GM19043 (cell line): Measurements from ENCODE around the gene MREG.
A peak's percentile ranks its signal among the peaks of the same experiment; 100 is the strongest.
"Not testable (repeated sequence)": the region's sequence is repeated elsewhere in the genome, so short reads cannot be mapped to it uniquely, and the experiment has no call there.

Experiments used
- ATAC-seq: cut with Tn5 transposase; IDR thresholded peaks from one replicate; pipeline ENCODE4 v1.9.1; 2021; ENCODE audit warnings: low read depth; ENCODE audit not compliant: unreplicated experiment

MREG gene

GRCh38 chr2:215928086-215928485, 85.3 kb downstream of the MREG start:
- no peak for ATAC-seq

DNA sequence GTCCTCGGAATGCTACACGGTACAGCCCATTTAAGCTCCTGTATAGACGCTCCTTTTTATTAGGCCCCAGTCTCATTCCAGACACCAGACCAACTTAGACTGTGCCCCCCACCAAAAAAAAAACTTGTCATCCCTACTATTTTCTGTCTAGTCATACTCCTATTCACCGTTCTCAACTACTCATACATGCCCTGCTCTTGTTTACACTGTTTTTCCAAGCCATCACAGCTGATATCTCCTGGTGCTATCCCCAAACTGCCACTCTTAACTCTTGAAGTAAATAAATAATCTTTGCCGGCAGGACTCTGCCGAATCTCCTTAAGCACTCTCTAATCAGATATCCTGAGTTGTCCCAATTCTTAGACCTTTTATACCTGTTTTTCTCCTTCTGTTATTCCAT, 86.4 kb downstream of the MREG start:
- not testable (repeated sequence) for ATAC-seq

- ATAC-seq: no peak
These were observed 91.5 kb downstream of the MREG start for GRCh38 chr2:215921895-215922294.

DNA sequence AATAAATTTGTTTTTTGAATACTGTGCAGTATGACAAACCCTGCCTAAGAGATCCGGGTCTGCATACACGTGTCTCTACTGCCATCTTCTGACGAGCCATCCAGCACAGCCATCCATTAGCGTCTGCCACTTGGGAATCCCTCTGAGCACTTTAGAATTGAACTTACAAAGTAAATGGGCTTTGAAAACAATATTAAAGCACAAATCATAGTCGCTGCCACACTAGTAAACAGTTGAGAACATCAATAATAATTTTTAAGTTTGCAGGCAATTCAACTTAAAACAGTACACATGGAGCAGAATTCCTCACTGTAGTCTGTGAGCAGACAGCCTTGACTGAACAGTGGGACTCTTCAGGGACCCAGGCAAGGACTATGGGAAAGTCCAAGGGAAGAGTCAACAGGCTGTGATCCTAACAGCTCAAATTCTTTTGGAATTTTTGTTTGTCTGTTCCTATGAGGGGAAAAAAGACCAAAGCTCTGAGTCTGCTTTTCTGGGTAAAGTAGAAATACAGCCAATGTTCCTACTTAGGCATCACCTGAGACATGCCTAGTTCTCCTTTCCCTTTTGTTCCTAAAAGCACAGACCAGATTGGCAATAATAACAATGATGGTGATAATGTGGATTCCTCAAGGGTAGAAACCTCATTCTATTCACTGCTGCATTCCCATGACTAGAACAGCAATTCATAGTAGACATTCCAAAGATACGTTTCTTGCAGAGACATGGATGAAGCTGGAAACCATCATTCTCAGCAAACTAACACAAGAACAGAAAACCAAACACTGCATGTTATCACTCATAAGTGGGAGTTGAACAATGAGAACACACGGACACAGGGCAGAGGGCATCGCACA, 92.9 kb downstream of the MREG start:
- peak; percentile 48 for ATAC-seq

DNA sequence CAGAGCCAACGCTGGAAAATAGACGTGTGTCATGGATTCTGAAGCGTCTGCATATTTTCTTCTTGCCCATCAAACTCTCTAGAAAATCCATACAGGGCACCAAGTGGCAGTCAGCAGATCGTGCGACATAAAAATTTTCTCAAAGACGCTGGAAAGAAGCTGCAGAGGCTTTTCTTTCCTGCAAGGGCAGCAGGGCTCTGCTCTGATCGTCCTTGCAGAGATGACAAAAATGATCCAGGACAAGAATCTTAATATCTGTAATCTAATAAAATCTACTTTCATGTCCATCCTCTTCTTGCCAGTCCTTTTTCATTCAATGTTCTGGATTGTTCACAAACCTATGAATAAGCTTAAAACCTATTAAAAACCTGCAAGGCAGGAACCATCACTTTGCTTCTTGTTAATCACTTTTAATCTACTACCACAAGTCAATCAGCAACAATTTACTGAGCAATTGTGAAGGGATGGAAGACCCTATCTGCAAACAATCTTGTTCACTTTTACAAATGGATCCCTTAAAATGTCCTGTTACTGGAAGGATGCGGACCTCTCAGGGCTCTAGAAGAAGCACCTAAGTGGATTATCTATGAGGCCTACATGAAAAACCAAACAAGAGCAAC, 93.6 kb downstream of the MREG start:
- no peak for ATAC-seq

- ATAC-seq: no peak
These were observed 94.3 kb downstream of the MREG start for GRCh38 chr2:215918901-215919599.

- ATAC-seq: peak; percentile 70
These were observed 95.3 kb downstream of the MREG start for GRCh38 chr2:215917953-215918620.

DNA sequence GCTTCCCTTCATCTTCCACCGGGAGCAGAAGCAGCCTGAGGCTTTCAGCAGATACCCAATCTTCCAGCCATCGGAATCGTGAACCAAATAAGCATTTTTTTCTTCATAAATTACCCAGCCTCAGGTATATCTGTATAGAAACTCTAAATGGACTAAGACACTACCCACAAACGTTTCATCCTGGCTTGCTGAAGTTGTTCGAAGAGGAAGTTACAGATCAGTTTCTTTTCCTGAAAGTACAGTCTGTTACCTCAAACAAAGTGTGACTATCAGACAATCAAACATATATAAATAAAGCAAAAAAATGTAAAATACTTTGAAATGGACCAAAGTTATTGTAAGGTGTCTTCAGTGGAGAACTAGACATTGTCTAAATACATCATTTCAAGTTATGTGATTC, 97.9 kb downstream of the MREG start:
- ATAC-seq: no peak

DNA sequence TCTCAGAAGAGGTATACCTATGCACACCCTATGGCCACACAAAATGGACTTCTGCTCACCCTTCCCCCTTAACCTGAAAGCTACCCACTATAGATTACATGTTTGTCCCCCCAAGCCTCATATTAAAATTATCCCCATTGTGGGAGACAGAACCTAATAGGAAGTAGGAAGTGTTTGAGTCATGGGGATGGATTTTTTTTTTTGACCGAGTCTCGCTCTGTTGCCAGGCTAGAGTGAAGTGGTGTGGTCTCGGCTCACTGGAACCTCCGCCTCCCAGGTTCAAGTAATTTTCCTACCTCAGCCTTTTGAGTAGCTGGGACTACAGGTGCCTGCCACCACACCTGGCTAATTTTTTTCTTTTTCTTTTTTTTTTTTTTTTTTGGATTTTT, 98.6 kb downstream of the MREG start:
- no peak for ATAC-seq

GRCh38 chr2:215914054-215914776, 99.1 kb downstream of the MREG start:
- ATAC-seq: no peak

- no peak for ATAC-seq
These were observed 101.0 kb downstream of the MREG start for GRCh38 chr2:215912299-215912842.

DNA sequence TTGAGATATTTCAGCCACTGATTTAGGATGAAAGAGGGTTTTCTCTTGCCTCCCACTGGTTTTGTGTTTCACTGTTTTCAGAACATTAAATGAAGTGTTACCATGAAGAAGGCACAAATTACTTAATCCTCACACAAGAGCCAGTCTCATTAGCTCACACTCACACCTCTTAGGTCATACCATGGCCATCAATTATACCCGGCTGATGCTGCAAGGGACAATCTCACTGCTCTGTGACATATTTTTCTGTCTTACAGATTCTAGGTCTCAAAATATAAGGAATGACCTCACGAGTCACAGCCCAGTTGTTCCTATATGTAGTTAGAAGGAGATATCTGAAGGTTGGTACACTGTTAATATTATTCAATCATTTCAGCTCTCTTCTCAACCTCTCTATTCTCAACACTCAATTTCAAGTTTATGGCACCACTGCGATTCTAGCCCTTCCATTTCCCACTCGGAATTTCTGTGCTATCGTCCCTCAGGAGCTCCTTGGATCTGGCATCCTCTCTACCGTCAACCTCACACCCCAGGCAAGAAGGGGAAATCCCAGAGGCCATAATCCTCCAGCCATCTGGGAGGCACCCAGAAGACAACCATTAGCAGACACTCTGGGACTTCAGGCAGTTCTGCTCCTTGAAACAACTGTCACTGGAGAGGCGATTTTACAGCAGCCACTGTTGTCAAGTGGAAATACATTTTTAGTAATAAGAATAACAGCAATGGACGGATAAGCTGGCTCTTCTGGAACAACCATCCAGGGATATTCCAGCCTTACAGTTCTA, 101.9 kb downstream of the MREG start:
- ATAC-seq: no peak

DNA sequence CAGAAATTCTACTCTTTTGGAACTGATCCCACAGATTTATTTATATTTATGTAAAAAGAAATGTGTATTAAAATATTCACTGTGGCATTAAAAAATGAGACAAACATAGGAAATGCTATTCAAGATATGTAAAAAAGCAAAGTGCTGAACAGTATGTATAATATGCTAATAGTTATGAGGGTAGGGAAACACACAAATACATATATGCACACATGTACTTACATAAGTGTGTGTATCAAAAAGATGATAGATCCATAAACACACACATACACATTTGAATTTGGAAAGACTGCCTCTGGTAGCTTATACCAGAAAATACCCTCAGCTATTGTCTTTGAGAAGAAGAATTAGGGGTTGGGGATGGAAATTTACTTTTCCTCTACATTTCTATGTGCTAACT, 103.2 kb downstream of the MREG start:
- no peak for ATAC-seq

DNA sequence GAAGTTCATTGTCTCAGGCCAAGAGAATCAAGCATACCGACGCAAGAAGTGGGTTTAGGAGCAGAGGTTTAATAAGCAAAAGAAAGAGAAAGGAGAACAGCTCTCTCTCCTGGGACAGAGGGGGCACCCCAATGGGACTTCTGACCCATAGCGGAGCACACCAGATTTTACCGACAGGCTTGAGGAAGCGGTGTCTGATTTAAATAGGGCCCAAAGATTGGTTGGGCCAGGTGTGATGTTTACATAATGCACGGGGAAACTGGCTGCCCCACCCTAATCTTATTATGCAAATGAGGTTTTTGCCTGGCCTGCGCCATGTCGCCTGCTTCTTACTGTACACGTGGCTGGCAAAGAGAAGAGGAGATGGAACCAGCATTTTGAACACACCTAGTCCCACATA, 106.2 kb downstream of the MREG start:
- ATAC-seq: no peak

DNA sequence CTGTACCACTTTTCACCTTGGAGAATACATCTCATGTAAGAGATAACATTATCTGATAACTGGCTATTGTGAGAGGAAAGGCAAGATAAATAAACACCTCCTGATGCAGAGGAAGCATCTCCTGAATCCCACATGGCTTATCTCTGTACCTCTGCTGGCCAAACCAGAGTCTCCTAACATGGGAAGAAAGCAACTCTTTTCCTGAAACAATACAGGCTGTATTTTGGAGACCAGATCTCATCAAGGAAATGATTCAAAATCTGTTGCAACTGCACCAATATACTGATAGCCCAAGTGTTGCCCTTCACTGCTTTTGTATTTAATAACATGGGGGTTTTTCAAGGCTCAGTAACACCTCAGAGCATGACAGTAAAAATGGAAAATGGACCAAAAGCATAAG, 106.9 kb downstream of the MREG start:
- ATAC-seq: no peak

GRCh38 chr2:215905691-215906090, 107.7 kb downstream of the MREG start:
- ATAC-seq: no peak

GRCh38 chr2:215904101-215904500, 109.2 kb downstream of the MREG start:
- ATAC-seq: no peak

DNA sequence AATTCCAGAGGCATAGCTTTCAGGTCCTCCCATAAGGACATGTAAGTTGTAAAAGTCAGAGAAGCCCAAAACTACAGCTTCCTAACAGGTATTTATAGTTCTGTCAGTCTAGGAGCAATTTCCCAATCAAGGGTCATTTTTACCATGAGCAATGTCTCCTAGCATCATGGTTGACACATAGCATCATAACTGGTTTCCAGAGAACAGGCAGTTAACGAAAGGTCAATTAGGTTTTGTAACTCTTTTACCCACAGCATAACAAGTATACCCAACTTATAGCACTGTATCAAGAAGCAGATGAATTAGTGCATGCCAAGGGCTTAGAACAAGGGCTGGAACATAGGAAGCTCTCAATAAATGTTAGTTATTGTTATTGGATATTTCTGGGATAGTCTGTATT, 110.1 kb downstream of the MREG start:
- ATAC-seq: no peak

DNA sequence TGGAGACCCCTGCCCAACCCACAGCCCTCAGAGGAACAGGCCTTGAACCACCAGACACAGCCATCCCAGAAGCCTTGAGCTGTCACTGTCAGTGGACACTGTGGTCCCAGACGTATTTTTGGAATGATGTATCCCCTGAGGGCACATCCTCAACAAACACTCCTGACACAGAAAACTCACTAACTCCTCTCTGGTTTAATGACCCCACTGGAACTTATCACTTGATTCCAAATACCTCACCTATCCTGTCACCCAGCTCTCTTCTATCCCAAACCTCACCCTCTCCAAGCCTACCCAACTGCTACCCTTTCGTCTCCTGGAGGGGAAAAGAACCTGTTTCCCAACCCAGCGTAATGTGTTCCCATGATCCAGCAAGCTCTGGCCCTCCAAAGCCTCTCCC, 111.6 kb downstream of the MREG start:
- ATAC-seq: no peak
